Measurements from ENCODE around the gene CMTM1.

Gene CMTM1

GRCh38 chr16:66614161-66614802 lies 48.0 kb downstream of the CMTM1 start:
- no peak overlapping the region for H3K4me3 ChIP-seq (ENCODE audit: low read depth, low read length)
- TF ChIP-seq, protein P1, sequence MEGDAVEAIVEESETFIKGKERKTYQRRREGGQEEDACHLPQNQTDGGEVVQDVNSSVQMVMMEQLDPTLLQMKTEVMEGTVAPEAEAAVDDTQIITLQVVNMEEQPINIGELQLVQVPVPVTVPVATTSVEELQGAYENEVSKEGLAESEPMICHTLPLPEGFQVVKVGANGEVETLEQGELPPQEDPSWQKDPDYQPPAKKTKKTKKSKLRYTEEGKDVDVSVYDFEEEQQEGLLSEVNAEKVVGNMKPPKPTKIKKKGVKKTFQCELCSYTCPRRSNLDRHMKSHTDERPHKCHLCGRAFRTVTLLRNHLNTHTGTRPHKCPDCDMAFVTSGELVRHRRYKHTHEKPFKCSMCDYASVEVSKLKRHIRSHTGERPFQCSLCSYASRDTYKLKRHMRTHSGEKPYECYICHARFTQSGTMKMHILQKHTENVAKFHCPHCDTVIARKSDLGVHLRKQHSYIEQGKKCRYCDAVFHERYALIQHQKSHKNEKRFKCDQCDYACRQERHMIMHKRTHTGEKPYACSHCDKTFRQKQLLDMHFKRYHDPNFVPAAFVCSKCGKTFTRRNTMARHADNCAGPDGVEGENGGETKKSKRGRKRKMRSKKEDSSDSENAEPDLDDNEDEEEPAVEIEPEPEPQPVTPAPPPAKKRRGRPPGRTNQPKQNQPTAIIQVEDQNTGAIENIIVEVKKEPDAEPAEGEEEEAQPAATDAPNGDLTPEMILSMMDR (IDR thresholded peaks at IDR 0.05; ENCODE audit: low read depth, low read length) = no peak
- DNase-seq (ENCODE audit: low read depth, low spot score) = no peak
- in situ Hi-C loops (cut with HindIII; ENCODE audit: low sequenced_read_pairs) = no loop called here

DNA sequence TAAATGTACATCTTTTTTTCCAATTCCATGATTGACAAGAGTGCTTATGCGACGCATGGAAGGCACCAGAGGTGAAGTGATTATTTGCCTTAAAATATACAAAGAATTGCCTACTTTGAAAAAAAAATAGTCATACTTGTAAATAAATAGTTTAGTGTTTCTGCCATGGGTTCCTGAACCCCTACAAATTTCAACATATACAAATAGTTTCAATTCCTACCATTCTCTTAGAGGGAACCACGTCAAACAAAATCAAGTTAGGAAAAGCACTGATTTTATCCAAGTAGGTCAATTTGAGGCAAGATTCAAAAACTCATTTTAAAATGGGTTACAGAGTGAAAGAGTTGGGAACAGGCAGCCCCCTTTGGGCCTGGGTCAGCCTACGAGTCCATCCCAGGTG lies 49.9 kb downstream of the CMTM1 start:
- in situ Hi-C loops (cut with HindIII; ENCODE audit: low sequenced_read_pairs) = no loop called here
- TF ChIP-seq, protein P1 (IDR thresholded peaks at IDR 0.05; ENCODE audit: low read depth, low read length) = no peak
- DNase-seq (ENCODE audit: low read depth, low spot score) = no peak
- H3K4me3 ChIP-seq (ENCODE audit: low read depth, low read length) = no peak overlapping the region

DNA sequence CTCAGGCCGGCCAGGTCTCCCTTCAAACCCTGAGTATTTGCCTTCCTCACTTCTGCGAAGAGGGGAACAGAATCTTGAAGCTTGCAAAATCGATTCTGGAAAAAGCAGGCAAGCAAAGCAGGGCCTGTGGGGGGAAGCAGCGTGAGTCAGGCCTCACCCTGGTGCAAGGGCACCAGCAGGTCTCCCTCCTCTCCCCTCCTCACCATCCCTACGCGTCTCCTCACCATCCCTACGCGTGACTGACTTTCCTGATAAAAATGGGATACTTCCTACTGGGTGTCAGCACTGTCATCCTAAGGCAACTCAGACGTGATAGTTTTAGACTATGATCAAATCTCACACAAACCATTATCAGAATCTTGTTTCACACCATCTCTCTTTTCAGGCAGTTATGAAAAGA lies 50.4 kb downstream of the CMTM1 start:
- in situ Hi-C loops (cut with HindIII; ENCODE audit: low sequenced_read_pairs) = no loop called here
- H3K4me3 ChIP-seq (ENCODE audit: low read depth, low read length) = no peak overlapping the region
- peak; percentile 18 for DNase-seq (ENCODE audit: low read depth, low spot score)
- TF ChIP-seq, protein P1 (IDR thresholded peaks at IDR 0.05; ENCODE audit: low read depth, low read length) = no peak

GRCh38 chr16:66617010-66617434 lies 50.8 kb downstream of the CMTM1 start:
- peak; percentile 54 for DNase-seq (ENCODE audit: low read depth, low spot score)
- H3K4me3 ChIP-seq (ENCODE audit: low read depth, low read length) = no peak overlapping the region
- in situ Hi-C loops (cut with HindIII; ENCODE audit: low sequenced_read_pairs) = no loop called here
- TF ChIP-seq, protein P1 (IDR thresholded peaks at IDR 0.05; ENCODE audit: low read depth, low read length) = no peak

DNA sequence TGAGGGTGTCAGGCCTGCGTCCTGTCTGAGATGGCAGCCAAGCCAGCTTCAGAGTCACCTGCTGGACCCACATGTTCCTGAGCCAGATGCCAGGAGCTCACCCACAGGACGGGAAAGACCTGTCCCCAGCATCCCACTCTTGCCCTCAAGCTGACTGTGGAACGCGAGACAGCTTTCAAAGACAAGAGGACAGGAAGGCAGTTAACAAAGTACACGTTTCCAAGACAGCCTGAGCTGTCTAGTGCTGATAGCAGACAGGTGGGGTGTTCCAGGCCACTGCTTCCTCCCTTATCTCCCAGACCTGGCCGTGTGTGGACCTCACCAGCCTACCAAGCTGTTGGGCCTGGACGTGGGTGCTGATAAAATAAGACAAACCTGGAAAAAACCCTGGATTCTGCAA lies 51.5 kb downstream of the CMTM1 start:
- TF ChIP-seq, protein P1 (IDR thresholded peaks at IDR 0.05; ENCODE audit: low read depth, low read length) = no peak

DNA sequence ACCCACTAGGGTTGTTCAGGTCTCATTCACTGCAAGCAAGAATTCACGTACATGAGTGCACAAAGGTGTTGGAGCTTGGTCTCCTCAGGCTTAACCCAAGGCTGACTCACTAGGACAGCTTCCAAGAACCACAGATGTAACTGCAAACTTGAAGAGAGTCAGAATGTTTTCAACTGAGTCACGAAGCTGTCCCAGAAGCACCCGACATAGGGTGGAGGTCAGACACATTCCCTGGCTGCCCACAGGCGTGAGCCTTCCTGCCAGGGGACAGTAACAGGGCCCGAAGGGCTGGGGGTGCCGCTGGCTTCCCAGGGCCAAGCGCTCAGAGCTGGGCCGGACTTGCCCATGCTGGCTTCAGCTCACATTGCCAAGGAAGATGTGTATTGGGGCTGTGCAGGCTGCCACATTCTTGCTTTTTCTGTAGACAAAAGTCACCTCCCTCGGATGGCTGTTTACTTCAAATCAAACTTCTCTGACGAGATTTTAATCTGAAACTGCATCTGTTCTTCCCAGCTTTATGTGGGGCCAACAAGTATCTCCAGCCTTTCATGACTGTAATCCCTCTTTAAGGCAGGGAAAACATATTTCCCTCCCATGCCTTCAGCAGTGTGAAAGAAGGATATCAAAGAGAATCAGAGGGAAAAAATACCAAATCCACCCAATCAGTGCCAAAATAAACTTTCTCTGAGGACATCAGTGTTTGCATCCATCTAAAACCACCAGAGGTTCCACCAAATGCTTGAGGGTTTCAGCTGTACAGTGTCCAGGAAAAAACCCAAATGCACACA lies 52.5 kb downstream of the CMTM1 start:
- peak; percentile 98 for DNase-seq (ENCODE audit: low read depth, low spot score)
- TF ChIP-seq, protein P1 (IDR thresholded peaks at IDR 0.05; ENCODE audit: low read depth, low read length) = no peak
- in situ Hi-C loops (cut with HindIII; ENCODE audit: low sequenced_read_pairs) = no loop called here
- no peak overlapping the region for H3K4me3 ChIP-seq (ENCODE audit: low read depth, low read length)

More for the DNA sequence above, 51.5 kb downstream of the CMTM1 start:
- in situ Hi-C loops (cut with HindIII; ENCODE audit: low sequenced_read_pairs) = no loop called here
- H3K4me3 ChIP-seq (ENCODE audit: low read depth, low read length) = no peak overlapping the region
- peak; percentile 25 for DNase-seq (ENCODE audit: low read depth, low spot score)

Data from astrocyte of the spinal cord (primary cell).